DMS 273 treated with DMSO at 0.1 percent for 48 hours (cell line): Measurements from ENCODE around the gene PRX.
A peak's percentile ranks its signal among the peaks of the same experiment; 100 is the strongest.
"Not testable (repeated sequence)": the region's sequence is repeated elsewhere in the genome, so short reads cannot be mapped to it uniquely, and the experiment has no call there.

Experiments
- DNase-seq: peaks from one replicate; lab custom pipeline; 2025; lab: John Stamatoyannopoulos, UW

The PRX gene

GRCh38 chr19:40414542-40415535 is 1.7 kb upstream of the PRX start:
- DNase-seq = no peak

GRCh38 chr19:40412866-40413265 is 312 bp downstream of the PRX start:
- DNase-seq = no peak

GRCh38 chr19:40411958-40412499 is 1.1 kb downstream of the PRX start:
- no peak for DNase-seq

- no peak for DNase-seq
Observed at GRCh38 chr19:40411125-40411842, 1.9 kb downstream of the PRX start.

GRCh38 chr19:40410030-40410389 is 3.2 kb downstream of the PRX start:
- DNase-seq = no peak

- DNase-seq = not testable (repeated sequence)
Observed at GRCh38 chr19:40408598-40408925, 4.6 kb downstream of the PRX start.

- DNase-seq = no peak
Observed at GRCh38 chr19:40407714-40408597, 5.2 kb downstream of the PRX start.

GRCh38 chr19:40403262-40403984 is 9.8 kb downstream of the PRX start:
- peak; percentile 43 for DNase-seq

GRCh38 chr19:40400559-40400958 is 12.6 kb downstream of the PRX start:
- no peak for DNase-seq

GRCh38 chr19:40398417-40399131 is 14.6 kb downstream of the PRX start:
- no peak for DNase-seq

GRCh38 chr19:40397568-40397906 is 15.6 kb downstream of the PRX start:
- DNase-seq = no peak

- DNase-seq = no peak
Observed at GRCh38 chr19:40396886-40397567, 16.2 kb downstream of the PRX start.

GRCh38 chr19:40395956-40396355 is 17.2 kb downstream of the PRX start:
- no peak for DNase-seq

GRCh38 chr19:40394816-40395210 is 18.4 kb downstream of the PRX start:
- DNase-seq = no peak

GRCh38 chr19:40393894-40394815 is 19.0 kb downstream of the PRX start:
- no peak for DNase-seq

GRCh38 chr19:40392894-40393517 is 20.2 kb downstream of the PRX start:
- no peak for DNase-seq

GRCh38 chr19:40392123-40392522 is 21.1 kb downstream of the PRX start:
- DNase-seq = no peak

GRCh38 chr19:40390084-40390742 is 23.0 kb downstream of the PRX start, which contains the start of gene HIPK4:
HIPK4 (minus strand) TSS chr19:40390181; CDS start chr19:40389902, 279 bp downstream.
- no peak for DNase-seq
